ENCODE measurements around the gene ZNFX1.

DNA sequence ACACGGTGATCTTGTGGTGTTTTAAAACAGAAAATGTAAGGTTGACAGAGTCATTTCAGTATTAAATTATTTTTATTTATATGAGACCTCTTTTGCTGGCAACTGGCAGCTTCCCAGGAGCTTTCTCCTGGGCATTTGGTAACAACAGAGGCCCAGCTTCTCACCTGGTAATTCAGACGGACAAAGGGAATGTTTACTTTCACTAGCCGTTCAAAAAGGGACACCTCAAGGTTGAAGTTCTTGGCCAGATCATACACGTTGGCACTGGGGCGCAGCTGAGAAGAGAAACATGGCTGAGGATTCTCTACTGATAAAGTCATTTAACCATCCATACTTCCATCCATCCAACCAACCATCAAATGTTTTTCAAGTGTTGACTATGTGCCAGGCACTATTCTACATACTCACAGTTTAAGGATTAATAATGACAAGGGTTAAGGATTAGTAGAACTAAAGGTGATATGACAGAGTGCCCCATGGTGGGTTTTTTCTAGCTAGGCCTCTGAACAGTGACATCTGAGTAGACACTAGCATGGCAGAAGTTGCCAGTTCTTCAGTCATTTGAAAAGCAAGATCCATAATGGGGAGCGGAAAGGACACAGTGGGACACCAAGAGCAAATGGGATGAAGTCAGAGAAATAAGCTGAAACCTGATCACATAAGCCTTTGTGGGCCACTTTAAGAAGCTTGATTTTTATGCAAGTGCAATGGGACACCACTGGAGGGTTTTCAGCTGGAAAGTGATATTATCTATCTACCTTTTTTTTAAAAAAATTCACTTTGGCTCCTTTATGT is 25.1 kb downstream of the ZNFX1 start:
- TF ChIP-seq, protein P1, sequence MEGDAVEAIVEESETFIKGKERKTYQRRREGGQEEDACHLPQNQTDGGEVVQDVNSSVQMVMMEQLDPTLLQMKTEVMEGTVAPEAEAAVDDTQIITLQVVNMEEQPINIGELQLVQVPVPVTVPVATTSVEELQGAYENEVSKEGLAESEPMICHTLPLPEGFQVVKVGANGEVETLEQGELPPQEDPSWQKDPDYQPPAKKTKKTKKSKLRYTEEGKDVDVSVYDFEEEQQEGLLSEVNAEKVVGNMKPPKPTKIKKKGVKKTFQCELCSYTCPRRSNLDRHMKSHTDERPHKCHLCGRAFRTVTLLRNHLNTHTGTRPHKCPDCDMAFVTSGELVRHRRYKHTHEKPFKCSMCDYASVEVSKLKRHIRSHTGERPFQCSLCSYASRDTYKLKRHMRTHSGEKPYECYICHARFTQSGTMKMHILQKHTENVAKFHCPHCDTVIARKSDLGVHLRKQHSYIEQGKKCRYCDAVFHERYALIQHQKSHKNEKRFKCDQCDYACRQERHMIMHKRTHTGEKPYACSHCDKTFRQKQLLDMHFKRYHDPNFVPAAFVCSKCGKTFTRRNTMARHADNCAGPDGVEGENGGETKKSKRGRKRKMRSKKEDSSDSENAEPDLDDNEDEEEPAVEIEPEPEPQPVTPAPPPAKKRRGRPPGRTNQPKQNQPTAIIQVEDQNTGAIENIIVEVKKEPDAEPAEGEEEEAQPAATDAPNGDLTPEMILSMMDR (IDR thresholded peaks at IDR 0.05) = no peak
- no peak for TF ChIP-seq POLR2A (IDR thresholded peaks at IDR 0.05)
- no peak for TF ChIP-seq POLR2AphosphoS5 (IDR thresholded peaks at IDR 0.05; ENCODE audit: insufficient read depth in 1 of 2, low read depth in 1 of 2)

Measured in vagina (tissue), 2 donors.